HG02852 (cell line): ENCODE measurements around the gene TMEM161B.
"Not testable (repeated sequence)": the region's sequence is repeated elsewhere in the genome, so short reads cannot be mapped to it uniquely, and the experiment has no call there.

Experiments
- ATAC-seq: cut with Tn5 transposase; IDR thresholded peaks from one replicate; pipeline ENCODE4 v1.9.1; 2021; ENCODE audit warnings: mild to moderate bottlenecking, moderate library complexity; ENCODE audit not compliant: unreplicated experiment

TMEM161B gene

GRCh38 chr5:88268385-88269184 lies at the start of gene TMEM161B:
Gene TMEM161B, minus strand, starts transcription at chr5:88268845. Its CDS starts 122 bp downstream, at chr5:88268723.
- ATAC-seq: peak; percentile 99

- no peak for ATAC-seq
Measured at GRCh38 chr5:88304356-88304755, 35.7 kb upstream of the TMEM161B start.

- ATAC-seq: no peak
Measured at GRCh38 chr5:88298425-88298824, 29.8 kb upstream of the TMEM161B start.

GRCh38 chr5:88290801-88291200 lies 22.2 kb upstream of the TMEM161B start:
- no peak for ATAC-seq

- ATAC-seq: no peak
Measured at GRCh38 chr5:88288528-88289197, 20.0 kb upstream of the TMEM161B start.

GRCh38 chr5:88287846-88288527 lies 19.3 kb upstream of the TMEM161B start:
- no peak for ATAC-seq

- ATAC-seq: no peak
Measured at GRCh38 chr5:88287302-88287701, 18.7 kb upstream of the TMEM161B start.

- no peak for ATAC-seq
Measured at GRCh38 chr5:88283690-88284089, 15.0 kb upstream of the TMEM161B start.

GRCh38 chr5:88281322-88281721 lies 12.7 kb upstream of the TMEM161B start:
- ATAC-seq: no peak

- no peak for ATAC-seq
Measured at GRCh38 chr5:88279584-88279983, 10.9 kb upstream of the TMEM161B start.

- no peak for ATAC-seq
Measured at GRCh38 chr5:88276378-88276777, 7.7 kb upstream of the TMEM161B start.

GRCh38 chr5:88275581-88275980 lies 6.9 kb upstream of the TMEM161B start:
- ATAC-seq: no peak

GRCh38 chr5:88269222-88269771 lies 652 bp upstream of the TMEM161B start:
- peak; percentile 11 for ATAC-seq

GRCh38 chr5:88264565-88264964 lies 4.1 kb downstream of the TMEM161B start:
- ATAC-seq: not testable (repeated sequence)

GRCh38 chr5:88263349-88263748 lies 5.3 kb downstream of the TMEM161B start:
- ATAC-seq: no peak

- ATAC-seq: no peak
Measured at GRCh38 chr5:88262116-88262515, 6.5 kb downstream of the TMEM161B start.

- ATAC-seq: no peak
Measured at GRCh38 chr5:88258636-88259035, 10.0 kb downstream of the TMEM161B start.

GRCh38 chr5:88256872-88257271 lies 11.8 kb downstream of the TMEM161B start:
- no peak for ATAC-seq

GRCh38 chr5:88256037-88256436 lies 12.6 kb downstream of the TMEM161B start:
- ATAC-seq: no peak

GRCh38 chr5:88254320-88254719 lies 14.3 kb downstream of the TMEM161B start:
- no peak for ATAC-seq

- peak; percentile 72 for ATAC-seq
Measured at GRCh38 chr5:88251048-88251711, 17.5 kb downstream of the TMEM161B start.
